ENCODE results near the gene SLX9. TPM values are rescaled to one million over a fixed set of nuclear protein-coding genes. Genes with fewer than 3 reads are reported as not detected.

The SLX9 gene
- total RNA-seq, 1 experiment from 2014 or later: 74.3 TPM

DNA sequence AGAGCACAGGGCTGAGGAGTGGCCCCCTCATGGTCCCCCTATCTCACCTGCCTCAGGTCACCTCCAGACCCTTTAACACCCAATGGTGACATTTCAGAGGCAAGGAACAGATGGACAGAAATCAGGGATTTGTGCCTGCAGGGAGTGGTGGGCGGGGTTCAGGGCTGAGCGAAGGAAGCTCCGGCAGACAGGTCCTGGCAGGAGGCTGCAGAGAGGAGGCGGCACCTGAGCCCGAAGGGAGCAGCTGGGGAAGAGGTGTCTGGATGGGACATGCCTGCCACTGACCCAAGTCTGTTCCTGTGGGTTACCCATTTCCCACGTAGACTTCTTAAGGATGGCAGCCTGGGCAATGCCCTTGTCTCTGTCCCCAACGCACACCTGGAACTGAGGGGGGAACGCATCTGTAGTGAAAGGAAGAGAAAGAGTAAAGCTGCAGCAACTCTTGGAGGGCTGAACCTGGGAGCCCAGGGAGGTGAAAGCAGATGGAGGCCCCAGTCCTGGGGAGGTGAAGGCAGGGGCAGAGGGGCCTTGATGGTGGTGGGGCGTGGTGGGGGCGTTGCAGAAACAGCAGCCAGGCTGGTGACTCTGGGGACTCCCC is 72.9 kb downstream of the SLX9 start:
- H2AK5ac ChIP-seq (ENCODE audit: insufficient read length, low read length): no peak overlapping the region
- no peak overlapping the region for H3K9ac ChIP-seq (ENCODE audit: extremely low read depth, insufficient read length, low read length)
- peaks cover 0 to 2% of the 10 kb centered on the region in 2 experiments; a peak in 2 of 5 replicates for H3K9me3 Mint-ChIP-seq
- no peak overlapping the region for H2BK12ac ChIP-seq (ENCODE audit: insufficient read length, low read depth, low read length)
- no peak overlapping the region for H3K23ac ChIP-seq (ENCODE audit: insufficient read length, low read depth, low read length)
- H3K23me2 ChIP-seq (ENCODE audit: insufficient read length, low read depth, low read length, poor library complexity, severe bottlenecking): no peaks in the 10 kb centered on the region
- no peak overlapping the region for H2BK120ac ChIP-seq (ENCODE audit: low read depth, low read length, poor library complexity, severe bottlenecking)
- no peak overlapping the region for H2BK15ac ChIP-seq (ENCODE audit: low read depth, low read length)
- H2AFZ ChIP-seq (ENCODE audit: low read length): no peak overlapping the region
- peak; percentile 90 for DNase-seq
- H3K4ac ChIP-seq (ENCODE audit: low read depth, low read length): no peak overlapping the region
- H3K27ac Mint-ChIP-seq: peak overlapping the region; percentile 82 to 97 (median 94); a peak in 6 of 7 replicates
- no peaks in the 10 kb centered on the region for H3K79me1 ChIP-seq (ENCODE audit: insufficient read depth, low read depth, low read length, poor library complexity, severe bottlenecking)
- peaks cover 39 to 41% of the 10 kb centered on the region in 2 experiments for H3K4me1 Mint-ChIP-seq
- H3K18ac ChIP-seq (ENCODE audit: insufficient read length, low read depth, low read length): peak overlapping the region; percentile 20
- H3K27me3 ChIP-seq (ENCODE audit: insufficient read depth, low read length): no peaks in the 10 kb centered on the region; the same call in 1 of the 2 replicates
- H3K79me2 ChIP-seq (ENCODE audit: insufficient read depth, low read length): no peaks in the 10 kb centered on the region
- H3K14ac ChIP-seq (ENCODE audit: insufficient read depth, low read length): peak overlapping the region; percentile 27; the same call in 1 of the 2 replicates
- H3K36me3 Mint-ChIP-seq (ENCODE audit: insufficient read depth in 1 of 3, low read depth in 3 of 3): peaks cover 0 to 4% (median 0%) of the 10 kb centered on the region in 3 experiments; a peak in 2 of 7 replicates
- H3K4me2 ChIP-seq (ENCODE audit: insufficient read depth, insufficient read length, low read length): peak overlapping the region; percentile 15
- TF ChIP-seq, protein P1, sequence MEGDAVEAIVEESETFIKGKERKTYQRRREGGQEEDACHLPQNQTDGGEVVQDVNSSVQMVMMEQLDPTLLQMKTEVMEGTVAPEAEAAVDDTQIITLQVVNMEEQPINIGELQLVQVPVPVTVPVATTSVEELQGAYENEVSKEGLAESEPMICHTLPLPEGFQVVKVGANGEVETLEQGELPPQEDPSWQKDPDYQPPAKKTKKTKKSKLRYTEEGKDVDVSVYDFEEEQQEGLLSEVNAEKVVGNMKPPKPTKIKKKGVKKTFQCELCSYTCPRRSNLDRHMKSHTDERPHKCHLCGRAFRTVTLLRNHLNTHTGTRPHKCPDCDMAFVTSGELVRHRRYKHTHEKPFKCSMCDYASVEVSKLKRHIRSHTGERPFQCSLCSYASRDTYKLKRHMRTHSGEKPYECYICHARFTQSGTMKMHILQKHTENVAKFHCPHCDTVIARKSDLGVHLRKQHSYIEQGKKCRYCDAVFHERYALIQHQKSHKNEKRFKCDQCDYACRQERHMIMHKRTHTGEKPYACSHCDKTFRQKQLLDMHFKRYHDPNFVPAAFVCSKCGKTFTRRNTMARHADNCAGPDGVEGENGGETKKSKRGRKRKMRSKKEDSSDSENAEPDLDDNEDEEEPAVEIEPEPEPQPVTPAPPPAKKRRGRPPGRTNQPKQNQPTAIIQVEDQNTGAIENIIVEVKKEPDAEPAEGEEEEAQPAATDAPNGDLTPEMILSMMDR (conservative IDR thresholded peaks at IDR 0.05): no peak
- H4K5ac ChIP-seq (ENCODE audit: insufficient read length, low read depth, low read length): no peak overlapping the region
- H2BK5ac ChIP-seq (ENCODE audit: insufficient read length, low read length): no peak overlapping the region
- H3K27ac ChIP-seq (ENCODE audit: insufficient read length, low read depth, low read length): no peak overlapping the region
- H4K8ac ChIP-seq (replicated peaks; ENCODE audit: insufficient read length, low read depth, low read length): no peak overlapping the region
- WGBS (ENCODE audit: extremely low coverage, insufficient read length, low lambda C conversion rate): no CpG with 5 or more reads among the region's 10 CpGs
- H4K20me1 ChIP-seq (ENCODE audit: control insufficient read depth, insufficient read depth, insufficient read length): no peaks in the 10 kb centered on the region
- no peak overlapping the region for H4K91ac ChIP-seq (ENCODE audit: insufficient read length, low read depth, low read length)
- peak overlapping the region; percentile 35 to 37; a peak in 1 of 5 replicates for H3K4me3 Mint-ChIP-seq
- H3K9me3 ChIP-seq (ENCODE audit: control insufficient read depth, low read depth, low read length): no peaks in the 10 kb centered on the region
- peaks cover 53% of the 10 kb centered on the region for H3K27me3 Mint-ChIP-seq (ENCODE audit: low read depth)
- no peak overlapping the region for H2BK20ac ChIP-seq (ENCODE audit: low read depth, low read length, poor library complexity, severe bottlenecking)
- H3K4me1 ChIP-seq (ENCODE audit: insufficient read depth, low read length): no peaks in the 10 kb centered on the region; the same call in 1 of the 2 replicates
- H3T11ph ChIP-seq (ENCODE audit: low read length): no peak overlapping the region
- no peak overlapping the region for H3K56ac ChIP-seq (ENCODE audit: insufficient read length, low read depth, low read length)
